ENCODE results near the gene HYDIN.

GRCh38 chr16:71276589-71277334 lies 46.2 kb upstream of the HYDIN start:
- TF ChIP-seq CTCF (IDR thresholded peaks at IDR 0.05) (no peak), POLR2A (IDR thresholded peaks at IDR 0.05) (no peak), POLR2AphosphoS5 (IDR thresholded peaks at IDR 0.05) (no peak)
